Stomach (tissue), 4 donors: ENCODE measurements around the gene KITLG.

Source experiments
- EP300 ChIP-seq: sonication (generic); formaldehyde crosslinking; IDR thresholded peaks from one replicate; pipeline ENCODE4 v1.6.1; 2017; ENCODE audit warnings: antibody characterized with exemption
- POLR2A ChIP-seq, 4 donors: fragments of 450-650 bp; IDR thresholded peaks; one replicate each; pipeline ENCODE4 v1.6.1; 2016; ENCODE audit warnings: antibody characterized with exemption in 4 of 4, control low read depth in 2 of 4, mild to moderate bottlenecking in 1 of 4, moderate library complexity in 1 of 4
- POLR2AphosphoS5 ChIP-seq, 3 donors: sonication (generic); formaldehyde crosslinking; IDR thresholded peaks; one replicate each; pipeline ENCODE4 v1.6.1; 2016; ENCODE audit warnings: antibody characterized with exemption in 3 of 3
- TF ChIP-seq, protein P1 (sequence below), 7 experiments: fragments of 450-650 bp in 4 of 7; fragments of 200-600 bp in 3 of 7; sonication (generic) in 3 of 7; IDR thresholded peaks; one replicate each; pipeline ENCODE4 v1.5.1; 2016 to 2019; ENCODE audit warnings: antibody characterized with exemption in 7 of 7, control low read depth in 2 of 7, mild to moderate bottlenecking in 1 of 7

DNA sequence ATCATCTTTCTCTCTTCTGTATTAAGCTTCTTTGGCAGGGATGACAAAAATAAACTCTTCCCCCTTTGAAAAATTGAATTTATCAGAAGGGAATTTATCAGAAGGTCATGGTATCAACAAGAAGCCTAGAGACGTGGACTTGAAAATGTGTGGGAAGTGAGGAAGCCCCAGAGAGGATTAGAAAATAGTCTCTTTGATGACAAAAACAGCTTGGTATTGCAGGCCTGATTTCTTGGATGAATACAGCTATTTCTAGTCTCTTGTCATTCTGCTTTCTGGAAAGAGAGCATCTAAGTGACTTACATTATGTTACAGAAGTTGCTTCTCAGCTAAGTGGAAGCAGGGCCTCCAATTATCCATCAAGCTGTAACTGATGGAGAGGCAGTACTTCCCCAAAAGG lies 111.1 kb downstream of the KITLG start:
- TF ChIP-seq POLR2A (IDR thresholded peaks at IDR 0.05) (no peak), EP300 (no peak), POLR2AphosphoS5 (IDR thresholded peaks at IDR 0.05) (no peak)
- TF ChIP-seq, protein P1, sequence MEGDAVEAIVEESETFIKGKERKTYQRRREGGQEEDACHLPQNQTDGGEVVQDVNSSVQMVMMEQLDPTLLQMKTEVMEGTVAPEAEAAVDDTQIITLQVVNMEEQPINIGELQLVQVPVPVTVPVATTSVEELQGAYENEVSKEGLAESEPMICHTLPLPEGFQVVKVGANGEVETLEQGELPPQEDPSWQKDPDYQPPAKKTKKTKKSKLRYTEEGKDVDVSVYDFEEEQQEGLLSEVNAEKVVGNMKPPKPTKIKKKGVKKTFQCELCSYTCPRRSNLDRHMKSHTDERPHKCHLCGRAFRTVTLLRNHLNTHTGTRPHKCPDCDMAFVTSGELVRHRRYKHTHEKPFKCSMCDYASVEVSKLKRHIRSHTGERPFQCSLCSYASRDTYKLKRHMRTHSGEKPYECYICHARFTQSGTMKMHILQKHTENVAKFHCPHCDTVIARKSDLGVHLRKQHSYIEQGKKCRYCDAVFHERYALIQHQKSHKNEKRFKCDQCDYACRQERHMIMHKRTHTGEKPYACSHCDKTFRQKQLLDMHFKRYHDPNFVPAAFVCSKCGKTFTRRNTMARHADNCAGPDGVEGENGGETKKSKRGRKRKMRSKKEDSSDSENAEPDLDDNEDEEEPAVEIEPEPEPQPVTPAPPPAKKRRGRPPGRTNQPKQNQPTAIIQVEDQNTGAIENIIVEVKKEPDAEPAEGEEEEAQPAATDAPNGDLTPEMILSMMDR (IDR thresholded peaks at IDR 0.05): no peak
